ENCODE data around the gene SDE2.
"Not testable (repeated sequence)": the region's sequence is repeated elsewhere in the genome, so short reads cannot be mapped to it uniquely, and the experiment has no call there.

The SDE2 gene

GRCh38 chr1:225975146-225975545, 24.0 kb downstream of the SDE2 start:
- DNase-seq (ENCODE audit: low read depth) = not testable (repeated sequence)

- no peak for DNase-seq (ENCODE audit: low read depth)
Measured at GRCh38 chr1:225974454-225974853, 24.7 kb downstream of the SDE2 start.

GRCh38 chr1:225973158-225973557, 26.0 kb downstream of the SDE2 start:
- no peak for DNase-seq (ENCODE audit: low read depth)

- no peak for DNase-seq (ENCODE audit: low read depth)
Measured at GRCh38 chr1:225972344-225973152, 26.6 kb downstream of the SDE2 start.

- DNase-seq (ENCODE audit: low read depth) = not testable (repeated sequence)
Measured at GRCh38 chr1:225970592-225971157, 28.5 kb downstream of the SDE2 start.

GRCh38 chr1:225969751-225970150, 29.4 kb downstream of the SDE2 start:
- DNase-seq (ENCODE audit: low read depth) = not testable (repeated sequence)

- no peak for DNase-seq (ENCODE audit: low read depth)
Measured at GRCh38 chr1:225965231-225965630, 33.9 kb downstream of the SDE2 start.

GRCh38 chr1:225963735-225964530, 35.2 kb downstream of the SDE2 start:
- DNase-seq (ENCODE audit: low read depth) = no peak

GRCh38 chr1:225962440-225962975, 36.6 kb downstream of the SDE2 start:
- peak; percentile 36 for DNase-seq (ENCODE audit: low read depth)

GRCh38 chr1:225961659-225962439, 37.3 kb downstream of the SDE2 start:
- no peak for DNase-seq (ENCODE audit: low read depth)

- DNase-seq (ENCODE audit: low read depth) = no peak
Measured at GRCh38 chr1:225958041-225958440, 41.1 kb downstream of the SDE2 start.

GRCh38 chr1:225954753-225955152, 44.4 kb downstream of the SDE2 start:
- no peak for DNase-seq (ENCODE audit: low read depth)

GRCh38 chr1:225953315-225953714, 45.8 kb downstream of the SDE2 start:
- DNase-seq (ENCODE audit: low read depth) = no peak

- DNase-seq (ENCODE audit: low read depth) = no peak
Measured at GRCh38 chr1:225950905-225951497, 48.1 kb downstream of the SDE2 start.

GRCh38 chr1:225949041-225949440, 50.1 kb downstream of the SDE2 start:
- no peak for DNase-seq (ENCODE audit: low read depth)

- DNase-seq (ENCODE audit: low read depth) = no peak
Measured at GRCh38 chr1:225946803-225947202, 52.3 kb downstream of the SDE2 start.

- no peak for DNase-seq (ENCODE audit: low read depth)
Measured at GRCh38 chr1:225946082-225946620, 53.0 kb downstream of the SDE2 start.

- DNase-seq (ENCODE audit: low read depth) = no peak
Measured at GRCh38 chr1:225945564-225945963, 53.6 kb downstream of the SDE2 start.

GRCh38 chr1:225944951-225945350, 54.2 kb downstream of the SDE2 start:
- no peak for DNase-seq (ENCODE audit: low read depth)

- DNase-seq (ENCODE audit: low read depth) = no peak
Measured at GRCh38 chr1:225944387-225944786, 54.8 kb downstream of the SDE2 start.

- DNase-seq (ENCODE audit: low read depth) = no peak
Measured at GRCh38 chr1:225943582-225943981, 55.6 kb downstream of the SDE2 start.
